ENCODE measurements around the gene SIN3B. TPM values are rescaled to one million over a fixed set of nuclear protein-coding genes. Genes with fewer than 3 reads are reported as not detected.
A peak's percentile ranks its signal among the peaks of the same experiment; 100 is the strongest.

The SIN3B gene
- total and polyA plus RNA-seq, 9 of the 15 experiments (the other 6 are each of a cell fraction or from before 2014, with no cell fraction given) = 0.51 to 34.2 (median 14.3) TPM

GRCh38 chr19:16897029-16897855 is 68.0 kb downstream of the SIN3B start (continued):
- TF ChIP-seq KDM4B (IDR thresholded peaks at IDR 0.05; ENCODE audit: borderline replicate concordance in 2 of 2, low read depth in 1 of 2) (peak in 1 of 2 experiments; percentile 80; a peak in 1 of 4 replicates), KAT8 (IDR thresholded peaks at IDR 0.05; ENCODE audit: low read depth) (no peak), CTBP1 (IDR thresholded peaks at IDR 0.05; ENCODE audit: borderline replicate concordance) (peak; percentile 69; the same call in 1 of the 2 replicates), ZNF146 (CRISPR knock-in tag; IDR thresholded peaks at IDR 0.05; ENCODE audit: unreplicated experiment) (no peak), CCAR2 (IDR thresholded peaks at IDR 0.05; ENCODE audit: low read depth, low read length) (peak; percentile 79; the same call in 1 of the 2 replicates), ZNF316 (IDR thresholded peaks at IDR 0.05) (0 out of 2 replicates have a peak, but pooled peaks have one; percentile 9), PTBP1 (IDR thresholded peaks at IDR 0.05; ENCODE audit: low read depth, low read length) (0 out of 2 replicates have a peak, but pooled peaks have one; percentile 22), GABPB2 (CRISPR knock-in tag; conservative IDR thresholded peaks at IDR 0.05) (0 out of 2 replicates have a peak, but pooled peaks have one; percentile 32), HOMEZ (CRISPR knock-in tag; IDR thresholded peaks at IDR 0.05) (no peak), AFF4 (CRISPR knock-in tag; IDR thresholded peaks at IDR 0.05) (no peak), TBL1XR1 (IDR thresholded peaks at IDR 0.05; ENCODE audit: low read length in 2 of 2) (no peak), THRB (CRISPR knock-in tag; conservative IDR thresholded peaks at IDR 0.05) (0 out of 2 replicates have a peak, but pooled peaks have one; percentile 4), RBM25 (IDR thresholded peaks at IDR 0.05; ENCODE audit: low read depth, low read length, severe bottlenecking) (no peak), C11orf30 (IDR thresholded peaks at IDR 0.05; ENCODE audit: low read depth) (no peak), CCNT2 (IDR thresholded peaks at IDR 0.05; ENCODE audit: borderline replicate concordance, extremely low read depth, insufficient read length, low read depth, low read length) (peak; percentile 67), RAD21 (CRISPR knock-in tag; conservative IDR thresholded peaks at IDR 0.05 in 1 of 2, IDR thresholded peaks at IDR 0.05 in 1 of 2) (no peak), EGR1 (conservative IDR thresholded peaks at IDR 0.05) (peak; percentile 85), BRD4 (IDR thresholded peaks at IDR 0.05) (no peak)
